GM12874 (cell line): Measurements from ENCODE around the gene AGAP1.

ENCODE experiments used
- CTCF ChIP-seq: IDR thresholded peaks from 2 replicates; pipeline ENCODE4 v1.5.1; 2011; ENCODE audit warnings: low read depth, mild to moderate bottlenecking, control low read depth, low read length, moderate library complexity; ENCODE audit not compliant: insufficient read depth

Gene AGAP1

GRCh38 chr2:235493775-235494715, at the start of gene AGAP1:
AGAP1 (plus strand) TSS chr2:235494043.
- 0 out of 2 replicates have a peak, but pooled peaks have one; percentile 0 for TF ChIP-seq CTCF

- TF ChIP-seq CTCF: no peak
Measured at GRCh38 chr2:235444101-235444597, 49.7 kb upstream of the AGAP1 start.

- no peak for TF ChIP-seq CTCF
Measured at GRCh38 chr2:235445116-235445515, 48.7 kb upstream of the AGAP1 start.

GRCh38 chr2:235446082-235446481, 47.8 kb upstream of the AGAP1 start:
- no peak for TF ChIP-seq CTCF

GRCh38 chr2:235447210-235447609, 46.6 kb upstream of the AGAP1 start:
- TF ChIP-seq CTCF: no peak

- TF ChIP-seq CTCF: no peak
Measured at GRCh38 chr2:235449568-235449967, 44.3 kb upstream of the AGAP1 start.

GRCh38 chr2:235453605-235454151, 40.2 kb upstream of the AGAP1 start:
- TF ChIP-seq CTCF: no peak
